Suppressor macrophage (primary cell): ENCODE results near the gene INTS7.

Experiments used
- DNase-seq, 4 experiments: peaks; one replicate each; pipeline ENCODE4 v3.0.0-alpha.2; 2020 to 2022
- total RNA-seq, 17 experiments: gene quantifications; one replicate each; lab custom pipeline; 2026; ENCODE audit warnings: mixed read lengths in 6 of 17, inconsistent platforms in 3 of 17; lab: John Stamatoyannopoulos, UW

Gene INTS7
- 5.5 to 30.6 (median 25.0) reads per million in 17 experiments for total RNA-seq

GRCh38 chr1:212035123-212035834 is at the start of gene INTS7, which contains the start of gene DTL:
Gene INTS7, minus strand, starts transcription at chr1:212035557. Its CDS starts 120 bp downstream, at chr1:212035437.
Gene DTL, plus strand, starts transcription at chr1:212035748. Its CDS starts 143 bp downstream, at chr1:212035891.
- peak; percentile 99 to 100 (median 100) for DNase-seq

GRCh38 chr1:212082765-212083406 is 47.5 kb upstream of the INTS7 start:
- no peak for DNase-seq

GRCh38 chr1:212078826-212079225 is 43.5 kb upstream of the INTS7 start:
- DNase-seq = no peak

GRCh38 chr1:212077028-212077427 is 41.7 kb upstream of the INTS7 start:
- peak in 3 of 4 experiments; percentile 20 to 81 (median 59) for DNase-seq

GRCh38 chr1:212074856-212075255 is 39.5 kb upstream of the INTS7 start:
- DNase-seq = peak in 2 of 4 experiments; percentile 13 to 14

GRCh38 chr1:212074313-212074712 is 39.0 kb upstream of the INTS7 start:
- DNase-seq = no peak

- DNase-seq = peak in 2 of 4 experiments; percentile 17 to 27
These were observed 38.1 kb upstream of the INTS7 start for GRCh38 chr1:212073490-212073889.

- no peak for DNase-seq
These were observed 36.7 kb upstream of the INTS7 start for GRCh38 chr1:212072047-212072446.

- DNase-seq = peak; percentile 11 to 81 (median 45)
These were observed 35.5 kb upstream of the INTS7 start for GRCh38 chr1:212070720-212071302.

- DNase-seq = no peak
These were observed 32.4 kb upstream of the INTS7 start for GRCh38 chr1:212067787-212068186.

GRCh38 chr1:212062832-212063438 is 27.6 kb upstream of the INTS7 start:
- peak; percentile 14 to 80 (median 56) for DNase-seq

GRCh38 chr1:212060632-212061472 is 25.5 kb upstream of the INTS7 start:
- DNase-seq = no peak

GRCh38 chr1:212055333-212055732 is 20.0 kb upstream of the INTS7 start:
- DNase-seq = no peak

- no peak for DNase-seq
These were observed 18.6 kb upstream of the INTS7 start for GRCh38 chr1:212053993-212054392.

GRCh38 chr1:212045981-212046380 is 10.6 kb upstream of the INTS7 start:
- no peak for DNase-seq

- DNase-seq = no peak
These were observed 9.5 kb upstream of the INTS7 start for GRCh38 chr1:212044851-212045250.

GRCh38 chr1:212042436-212042835 is 7.1 kb upstream of the INTS7 start:
- no peak for DNase-seq

- no peak for DNase-seq
These were observed 5.5 kb upstream of the INTS7 start for GRCh38 chr1:212040629-212041412.

GRCh38 chr1:212039622-212040021 is 4.3 kb upstream of the INTS7 start:
- no peak for DNase-seq

- no peak for DNase-seq
These were observed 2.5 kb upstream of the INTS7 start for GRCh38 chr1:212037900-212038299.
